SK-N-SH (cell line): Measurements from ENCODE around the gene SNX8. TPM values are rescaled to one million over a fixed set of nuclear protein-coding genes. Genes with fewer than 3 reads are reported as not detected.
"Not testable (repeated sequence)": the region's sequence is repeated elsewhere in the genome, so short reads cannot be mapped to it uniquely, and the experiment has no call there.

ENCODE experiments used
- CTCF ChIA-PET: fragments of 300-600, 350-600 bp; formaldehyde crosslinking; extraction: SDS; loops from one replicate; lab custom pipeline; 2021; lab: Yijun Ruan, JAX
- POLR2A ChIA-PET: fragments of 350-600 bp; sonication (Branson Sonifier 250); formaldehyde crosslinking; extraction: SDS; loops from one replicate; lab custom pipeline; 2020; ENCODE audit warnings: antibody characterized with exemption, inconsistent platforms; lab: Yijun Ruan, JAX
- DNase-seq: peaks from one replicate; pipeline ENCODE4 v3.0.0; 2012
- H2AFZ ChIP-seq: fragments of 200-600 bp; sonication (generic); 2 replicates; pipeline ENCODE4 v1.8.1; 2016; ENCODE audit warnings: antibody characterized with exemption, mild to moderate bottlenecking, low read depth
- H3F3A ChIP-seq: fragments of 200-600 bp; sonication (generic); replicated peaks from 2 replicates; pipeline ENCODE3; 2016; ENCODE audit warnings: antibody characterized with exemption, mild to moderate bottlenecking; ENCODE audit not compliant: insufficient read depth
- H3K27ac ChIP-seq, 2 experiments: fragments of 200-500 bp in 1 of 2; fragments of 200-600 bp in 1 of 2; sonication (Bioruptor generic) in 1 of 2; sonication (generic), shearing (Covaris generic) in 1 of 2; 2 replicates each; pipeline versions ENCODE4 v1.5.1 to v1.6.1; 2014 to 2016; ENCODE audit warnings: low read depth in 2 of 2, inconsistent platforms in 1 of 2, low read length in 1 of 2, mild to moderate bottlenecking in 1 of 2, mixed read lengths in 1 of 2
- H3K27me3 ChIP-seq: fragments of 200-600 bp; sonication (generic), shearing (Covaris generic); 2 replicates; pipeline ENCODE4 v1.6.1; 2016; ENCODE audit warnings: mixed run types; ENCODE audit not compliant: insufficient read depth
- H3K36me3 ChIP-seq, 2 experiments: fragments of 200-500 bp in 1 of 2; fragments of 200-600 bp in 1 of 2; sonication (Bioruptor generic) in 1 of 2; sonication (generic) in 1 of 2; replicated peaks in 1 of 2; 2 replicates each; pipeline versions ENCODE3 to v1.5.1; 2014 to 2016; ENCODE audit warnings: low read length in 1 of 2, mild to moderate bottlenecking in 1 of 2; ENCODE audit not compliant: insufficient read depth in 2 of 2, control insufficient read depth in 1 of 2
- H3K4me1 ChIP-seq, 2 experiments: fragments of 200-500 bp in 1 of 2; fragments of 200-600 bp in 1 of 2; sonication (Bioruptor generic) in 1 of 2; sonication (generic), shearing (Covaris generic) in 1 of 2; 2 replicates each; pipeline versions ENCODE4 v1.5.1 to v1.6.1; 2014 to 2016; ENCODE audit warnings: low read depth in 1 of 2, low read length in 1 of 2, mixed run types in 1 of 2; ENCODE audit not compliant: insufficient read depth in 2 of 2, control insufficient read depth in 1 of 2
- H3K4me2 ChIP-seq: fragments of 200-600 bp; sonication (generic), shearing (Covaris generic); 2 replicates; pipeline ENCODE4 v1.6.1; 2017; ENCODE audit warnings: mixed run types
- H3K4me3 ChIP-seq, 2 experiments: fragments of 200-500 bp in 1 of 2; fragments of 200-600 bp in 1 of 2; sonication (Bioruptor generic) in 1 of 2; sonication (generic), shearing (Covaris generic) in 1 of 2; 2 replicates each; pipeline versions ENCODE4 v1.5.1 to v1.8.1; 2014 to 2016; ENCODE audit warnings: low read depth in 2 of 2, inconsistent platforms in 1 of 2, low read length in 1 of 2, mild to moderate bottlenecking in 1 of 2, mixed read lengths in 1 of 2, moderate library complexity in 1 of 2
- H3K79me2 ChIP-seq: fragments of 200-600 bp; sonication (generic); 2 replicates; pipeline ENCODE4 v1.8.1; 2017; ENCODE audit warnings: mild to moderate bottlenecking; ENCODE audit not compliant: insufficient read depth
- H3K9ac ChIP-seq: fragments of 200-600 bp; sonication (generic); 2 replicates; pipeline ENCODE4 v1.6.1; 2017; ENCODE audit warnings: mixed run types
- H3K9me2 ChIP-seq: fragments of 200-600 bp; sonication (generic); 2 replicates; pipeline ENCODE4 v1.6.1; 2017; ENCODE audit warnings: mixed run types
- H3K9me3 ChIP-seq: fragments of 200-600 bp; sonication (generic); 2 replicates; pipeline ENCODE4 v1.6.1; 2017; ENCODE audit warnings: mixed run types, mild to moderate bottlenecking, moderate library complexity
- H4K20me1 ChIP-seq: fragments of 200-600 bp; sonication (generic); 2 replicates; pipeline ENCODE4 v1.6.1; 2017; ENCODE audit warnings: mild to moderate bottlenecking, mixed run types; ENCODE audit not compliant: insufficient read depth
- RFX5 ChIP-seq: IDR thresholded peaks from 2 replicates; pipeline ENCODE4 v1.6.1; 2012; ENCODE audit warnings: mild to moderate bottlenecking, improper control_type of control experiment, low read length
- TEAD4 ChIP-seq: IDR thresholded peaks from 2 replicates; pipeline ENCODE4 v1.4.0; 2012; ENCODE audit warnings: mild to moderate bottlenecking, borderline replicate concordance; ENCODE audit not compliant: insufficient read depth
- WGBS: methylation state at CpG from one replicate; pipeline ENCODE4 v1.1.6; 2017; ENCODE audit warnings: low lambda C conversion rate; 5-methylcytosine and 5-hydroxymethylcytosine counted together
- polyA plus RNA-seq, 3 experiments: library from polyadenylated mRNA; depleted of rRNA; stranded (reverse); fragments of >200 nt; gene quantifications; 2 replicates each; pipeline ENCODE4 v1.2.3, GENCODE V29; 2012
- TF ChIP-seq, protein P1 (sequence below): IDR thresholded peaks from 2 replicates; pipeline ENCODE4 v1.4.0; 2012; ENCODE audit warnings: low read depth

The SNX8 gene
- polyA plus RNA-seq, 1 of the 3 experiments (the other 2 are of a cell fraction) = 20.6 TPM

- ChIA-PET CTCF (interaction anchor here (1.1 to 1.3 kb wide), 2 partner anchors 14 to 96 kb away, joined by 4 to 5 read pairs; no protein-coding TSS in a partner anchor), POLR2A (interaction anchor here (0.8 to 1.0 kb wide), 2 partner anchors 48 to 64 kb away, joined by 3 read pairs; no protein-coding TSS in a partner anchor)
- not testable (repeated sequence) for H2AFZ ChIP-seq, H3K4me3 ChIP-seq, H3K9ac ChIP-seq, H3K36me3 ChIP-seq, DNase-seq, H3K4me2 ChIP-seq, H3K27ac ChIP-seq, H3K27me3 ChIP-seq, H4K20me1 ChIP-seq, H3K9me2 ChIP-seq, H3K9me3 ChIP-seq, H3K4me1 ChIP-seq, H3F3A ChIP-seq
- 84% methylated on average over 6 of the region's 6 CpGs for WGBS
- H3K79me2 ChIP-seq = peaks cover 52% of the 10 kb centered on the region
These were observed 9.0 kb downstream of the SNX8 start for GRCh38 chr7:2305258-2305657.

DNA sequence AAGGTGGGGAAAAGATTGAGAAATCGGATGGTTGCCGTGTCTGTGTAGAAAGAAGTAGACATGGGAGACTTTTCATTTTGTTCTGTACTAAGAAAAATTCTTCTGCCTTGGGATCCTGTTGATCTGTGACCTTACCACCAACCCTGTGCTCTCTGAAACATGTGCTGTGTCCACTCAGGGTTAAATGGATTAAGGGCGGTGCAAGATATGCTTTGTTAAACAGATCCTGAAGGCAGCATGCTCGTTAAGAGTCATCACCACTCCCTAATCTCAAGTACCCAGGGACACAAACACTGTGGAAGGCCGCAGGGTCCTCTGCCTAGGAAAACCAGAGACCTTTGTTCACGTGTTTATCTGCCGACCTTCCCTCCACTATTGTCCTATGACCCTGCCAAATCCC lies 10.7 kb downstream of the SNX8 start:
- H4K20me1 ChIP-seq, H3K27ac ChIP-seq, H2AFZ ChIP-seq, POLR2A ChIA-PET, H3K9me3 ChIP-seq, H3K9ac ChIP-seq, DNase-seq, H3K4me2 ChIP-seq, H3K9me2 ChIP-seq, H3F3A ChIP-seq, H3K36me3 ChIP-seq, CTCF ChIA-PET, H3K4me3 ChIP-seq, H3K27me3 ChIP-seq, H3K4me1 ChIP-seq: not testable (repeated sequence)
- 90% methylated on average over 7 of the region's 7 CpGs for WGBS
- peaks cover 40% of the 10 kb centered on the region for H3K79me2 ChIP-seq

DNA sequence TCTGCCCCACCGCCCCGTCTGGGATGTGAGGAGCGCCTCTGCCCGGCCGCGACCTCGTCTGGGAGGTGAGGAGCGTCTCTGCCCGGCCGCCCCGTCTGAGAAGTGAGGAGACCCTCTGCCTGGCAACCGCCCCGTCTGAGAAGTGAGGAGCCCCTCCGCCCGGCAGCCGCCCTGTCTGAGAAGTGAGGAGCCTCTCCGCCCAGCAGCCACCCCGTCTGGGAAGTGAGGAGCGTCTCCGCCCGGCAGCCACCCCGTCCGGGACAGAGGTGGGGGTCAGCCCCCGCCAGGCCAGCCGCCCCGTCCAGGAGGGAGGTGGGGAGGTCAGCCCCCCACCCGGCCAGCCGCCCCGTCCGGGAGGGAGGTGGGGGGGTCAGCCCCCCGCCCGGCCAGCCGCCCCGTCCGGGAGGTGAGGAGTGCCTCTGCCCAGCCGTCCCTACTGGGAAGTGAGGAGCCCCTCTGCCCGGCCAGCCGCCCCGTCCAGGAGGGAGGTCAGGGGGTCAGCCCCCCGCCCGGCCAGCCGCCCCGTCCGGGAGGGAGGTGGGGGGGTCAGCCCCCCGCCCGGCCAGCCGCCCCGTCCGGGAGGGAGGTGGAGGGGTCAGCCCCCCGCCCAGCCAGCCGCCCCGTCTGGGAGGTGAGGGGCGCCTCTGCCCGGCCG lies 11.4 kb downstream of the SNX8 start:
- H3K36me3 ChIP-seq, H3K9me3 ChIP-seq, H3K4me1 ChIP-seq, H4K20me1 ChIP-seq, H3K9me2 ChIP-seq, H3K9ac ChIP-seq, H3F3A ChIP-seq, POLR2A ChIA-PET, H3K4me3 ChIP-seq, H2AFZ ChIP-seq, H3K27me3 ChIP-seq, H3K27ac ChIP-seq, CTCF ChIA-PET, DNase-seq, H3K4me2 ChIP-seq: not testable (repeated sequence)
- 100% methylated on average over 11 of the region's 55 CpGs for WGBS
- peaks cover 42% of the 10 kb centered on the region for H3K79me2 ChIP-seq

DNA sequence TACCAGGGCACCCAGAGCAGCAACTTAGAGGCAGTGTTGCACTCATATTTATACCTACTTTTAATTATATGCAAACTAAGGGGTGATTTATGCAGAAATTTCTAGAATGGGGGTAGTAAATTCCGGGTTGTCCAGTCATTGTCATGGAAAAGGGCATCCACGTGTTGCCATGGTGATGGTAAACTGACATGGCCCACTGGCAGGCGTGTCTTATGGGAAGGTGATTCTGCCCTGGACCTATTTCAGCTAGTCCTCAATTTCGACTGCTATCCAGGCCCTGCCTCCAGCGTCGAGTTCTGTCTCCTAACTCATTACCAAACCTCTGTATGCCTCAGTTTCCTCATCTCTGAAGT lies 12.8 kb downstream of the SNX8 start:
- H3F3A ChIP-seq = no peaks in the 10 kb centered on the region
- ChIA-PET CTCF (no interaction called here), POLR2A (no interaction called here)
- H3K4me1 ChIP-seq = peaks cover 0 to 7% of the 10 kb centered on the region in 2 experiments; a peak in 1 of 4 replicates
- no peaks in the 10 kb centered on the region for H3K27me3 ChIP-seq
- H3K9ac ChIP-seq = no peak overlapping the region
- H3K9me2 ChIP-seq = no peaks in the 10 kb centered on the region
- no peak overlapping the region for H2AFZ ChIP-seq
- H3K36me3 ChIP-seq = no peaks in the 10 kb centered on the region
- 94% methylated on average over 6 of the region's 6 CpGs for WGBS
- no peak overlapping the region for H3K4me2 ChIP-seq
- no peak for TF ChIP-seq RFX5
- TF ChIP-seq TEAD4 = no peak
- TF ChIP-seq, protein P1, sequence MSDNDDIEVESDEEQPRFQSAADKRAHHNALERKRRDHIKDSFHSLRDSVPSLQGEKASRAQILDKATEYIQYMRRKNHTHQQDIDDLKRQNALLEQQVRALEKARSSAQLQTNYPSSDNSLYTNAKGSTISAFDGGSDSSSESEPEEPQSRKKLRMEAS = no peak
- TF ChIP-seq, all 33 proteins: peak for 0
- H3K79me2 ChIP-seq = peaks cover 38% of the 10 kb centered on the region
- peaks cover 6% of the 10 kb centered on the region; the same call in 1 of the 2 replicates for H4K20me1 ChIP-seq
- no peak overlapping the region for H3K27ac ChIP-seq
- no peak overlapping the region for H3K4me3 ChIP-seq
- no peak for DNase-seq
- no peaks in the 10 kb centered on the region for H3K9me3 ChIP-seq
